ENCODE data around the gene OR10H4. TPM values are rescaled to one million over a fixed set of nuclear protein-coding genes. Genes with fewer than 3 reads are reported as not detected.
A peak's percentile ranks its signal among the peaks of the same experiment; 100 is the strongest.
"Not testable (repeated sequence)": the region's sequence is repeated elsewhere in the genome, so short reads cannot be mapped to it uniquely, and the experiment has no call there.

OR10H4 gene, protein sequence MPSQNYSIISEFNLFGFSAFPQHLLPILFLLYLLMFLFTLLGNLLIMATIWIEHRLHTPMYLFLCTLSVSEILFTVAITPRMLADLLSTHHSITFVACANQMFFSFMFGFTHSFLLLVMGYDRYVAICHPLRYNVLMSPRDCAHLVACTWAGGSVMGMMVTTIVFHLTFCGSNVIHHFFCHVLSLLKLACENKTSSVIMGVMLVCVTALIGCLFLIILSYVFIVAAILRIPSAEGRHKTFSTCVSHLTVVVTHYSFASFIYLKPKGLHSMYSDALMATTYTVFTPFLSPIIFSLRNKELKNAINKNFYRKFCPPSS
- total RNA-seq (not detected), polyA plus RNA-seq (not detected), total RNA-seq (not detected)

DNA sequence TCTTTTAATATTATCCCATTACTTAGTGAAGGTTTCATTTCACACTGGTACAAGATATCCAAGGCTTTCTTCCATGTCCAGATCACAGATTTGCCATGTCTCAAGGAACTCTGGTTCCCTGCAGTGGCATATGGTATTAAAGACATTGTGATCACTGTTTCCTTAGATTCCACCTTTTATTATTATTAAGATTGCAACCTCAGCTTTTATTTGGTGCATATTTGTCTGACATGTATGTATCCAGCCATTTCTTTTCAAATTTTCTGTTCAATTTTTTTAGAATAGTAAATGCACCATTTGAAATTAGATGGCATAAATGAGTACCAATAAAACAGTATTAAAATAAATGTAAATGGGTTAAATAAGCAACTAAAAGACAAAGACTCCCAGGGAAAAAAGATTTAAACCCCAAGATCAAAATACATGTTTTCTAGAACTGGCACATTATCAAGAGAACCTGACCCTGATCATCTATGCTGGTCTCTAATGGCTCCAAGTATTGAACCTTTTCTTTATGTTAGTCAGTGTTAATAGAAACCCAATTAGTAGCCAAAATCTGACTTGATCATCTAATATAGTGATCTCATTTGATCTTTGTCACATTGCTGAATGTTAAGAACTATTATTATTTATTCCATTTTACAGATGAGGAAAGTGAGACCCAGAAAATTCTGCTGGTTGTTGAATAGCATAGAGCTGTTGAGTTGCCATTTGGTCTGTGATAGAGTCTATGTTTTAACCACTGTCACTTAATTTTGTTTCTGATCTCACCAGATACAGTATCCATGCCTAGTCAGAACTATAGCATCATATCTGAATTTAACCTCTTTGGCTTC, at the start of gene OR10H4:
Gene OR10H4 (plus strand): TSS at position 786 of the 836 bp plus-strand sequence. CDS start 0 bp downstream, at position 786.
- no peak for DNase-seq
- Mint-ChIP-seq H3K36me3 (peaks cover 0 to 17% (median 7%) of the 10 kb centered on the region in 5 donors), H3K27me3 (peaks cover 22 to 70% (median 54%) of the 10 kb centered on the region in 5 donors), H3K27ac (no peak within 1 kb of the TSS), H3K4me3 (peak within 1 kb of the TSS in 1 of 10 donors; percentile 36), H3K9me3 (peaks cover 9 to 34% (median 16%) of the 10 kb centered on the region in 11 donors), H3K4me1 (no peaks in the 10 kb centered on the region)
- no peaks in the 10 kb centered on the region for H3K4me1 ChIP-seq (ENCODE audit: control insufficient read depth in 2 of 2, insufficient read depth in 2 of 2, low read length in 2 of 2)
- peaks cover 0 to 2% of the 10 kb centered on the region in 2 donors for H3K27me3 ChIP-seq (ENCODE audit: control insufficient read depth in 2 of 2, insufficient read depth in 2 of 2, low read length in 2 of 2)
- no peak within 1 kb of the TSS for H3K27ac ChIP-seq (ENCODE audit: low read depth, low read length)
- H3K36me3 ChIP-seq (ENCODE audit: control insufficient read depth in 2 of 3, insufficient read depth in 3 of 3, low read length in 3 of 3), result no peaks in the 10 kb centered on the region
- CTCF ChIA-PET, result no interaction called here
- H3K4me3 ChIP-seq (ENCODE audit: low read length), result no peak within 1 kb of the TSS
- POLR2A ChIA-PET, result no interaction called here
- no peak for ATAC-seq
- intact Hi-C loops (cut with micrococcal nuclease), result no loop called here
- peaks cover 0 to 9% (median 5%) of the 10 kb centered on the region in 3 experiments for H3K9me3 ChIP-seq (ENCODE audit: control insufficient read depth in 2 of 3, low read length in 3 of 3)

DNA sequence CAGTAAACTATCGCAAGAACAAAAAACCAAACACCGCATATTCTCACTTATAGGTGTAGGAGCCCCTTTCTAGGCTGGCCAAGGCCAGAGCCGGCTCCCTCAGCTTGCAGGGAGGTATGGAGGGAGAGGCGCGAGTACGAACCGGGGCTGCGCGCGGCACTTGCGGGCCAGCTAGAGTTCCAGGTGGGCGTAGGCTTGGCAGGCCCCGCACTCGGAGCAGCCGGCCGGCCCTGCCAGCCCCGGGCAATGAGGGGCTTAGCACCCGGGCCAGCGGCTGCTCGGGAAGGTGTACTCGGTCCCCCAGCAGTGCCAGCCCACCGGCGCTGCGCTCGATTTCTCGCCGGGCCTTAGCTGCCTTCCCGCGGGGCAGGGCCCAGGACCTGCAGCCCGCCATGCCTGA, 49.2 kb upstream of the OR10H4 start:
- Mint-ChIP-seq H3K4me1 (peaks cover 0 to 15% (median 7%) of the 10 kb centered on the region in 7 donors), H3K27me3 (peaks cover 32 to 52% (median 47%) of the 10 kb centered on the region in 5 donors), H3K4me3 (peak overlapping the region in 5 of 10 donors; percentile 37 to 83 (median 68)), H3K9me3 (peaks cover 0 to 12% (median 1%) of the 10 kb centered on the region in 11 donors)
- H3K27ac Mint-ChIP-seq; DNase-seq; H3K4me1 ChIP-seq (ENCODE audit: control insufficient read depth in 2 of 2, insufficient read depth in 2 of 2, low read length in 2 of 2); intact Hi-C loops (cut with micrococcal nuclease); POLR2A ChIA-PET; H3K4me3 ChIP-seq (ENCODE audit: low read length); H3K27me3 ChIP-seq (ENCODE audit: control insufficient read depth in 2 of 2, insufficient read depth in 2 of 2, low read length in 2 of 2); H3K9me3 ChIP-seq (ENCODE audit: control insufficient read depth in 2 of 3, low read length in 3 of 3); H3K36me3 Mint-ChIP-seq; H3K36me3 ChIP-seq (ENCODE audit: control insufficient read depth in 2 of 3, insufficient read depth in 3 of 3, low read length in 3 of 3); ATAC-seq; H3K27ac ChIP-seq (ENCODE audit: low read depth, low read length); CTCF ChIA-PET: not testable (repeated sequence)

DNA sequence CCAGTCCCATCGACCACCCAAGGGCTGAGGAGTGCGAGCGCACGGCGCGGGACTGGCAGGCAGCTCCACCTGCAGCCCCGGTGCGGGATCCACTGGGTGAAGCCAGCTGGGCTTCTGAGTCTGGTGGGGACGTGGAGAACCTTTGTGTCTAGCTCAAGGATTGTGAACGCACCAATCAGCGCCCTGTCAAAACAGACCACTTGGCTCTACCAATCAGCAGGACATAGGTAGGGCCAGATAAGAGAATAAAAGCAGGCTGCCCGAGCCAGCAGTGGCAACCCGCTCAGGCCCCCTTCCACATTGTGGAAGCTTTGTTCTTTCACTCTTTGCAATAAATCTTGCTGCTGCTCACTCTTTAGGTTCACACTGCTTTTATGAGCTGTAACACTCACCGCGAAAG, 48.8 kb upstream of the OR10H4 start:
- peaks cover 36 to 54% (median 51%) of the 10 kb centered on the region in 5 donors for H3K27me3 Mint-ChIP-seq
- POLR2A ChIA-PET, ATAC-seq: not testable (repeated sequence)

DNA sequence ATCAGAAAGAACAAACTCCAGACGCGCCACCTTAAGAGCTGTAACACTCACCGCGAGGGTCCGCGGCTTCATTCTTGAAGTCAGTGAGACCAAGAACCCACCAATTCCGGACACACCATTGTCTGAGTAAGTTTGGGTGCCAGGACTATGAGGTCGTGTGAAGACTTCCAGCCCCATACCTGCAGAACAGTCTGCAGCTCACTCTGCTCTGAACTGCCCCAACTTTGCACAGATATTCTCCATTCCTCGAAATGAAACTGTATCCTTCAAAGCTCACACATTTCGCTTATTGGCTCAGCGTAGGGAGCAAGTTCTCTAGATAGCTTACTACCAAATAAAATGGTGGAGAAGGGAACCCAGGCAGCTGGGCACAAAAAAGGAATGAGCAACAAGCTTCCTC, 48.3 kb upstream of the OR10H4 start:
- Histone ChIP-seq H3K4me3 (ENCODE audit: low read length) (no peak overlapping the region), H3K36me3 (ENCODE audit: control insufficient read depth in 2 of 3, insufficient read depth in 3 of 3, low read length in 3 of 3) (no peaks in the 10 kb centered on the region), H3K27ac (ENCODE audit: low read depth, low read length) (no peak overlapping the region), H3K4me1 (ENCODE audit: control insufficient read depth in 2 of 2, insufficient read depth in 2 of 2, low read length in 2 of 2) (no peaks in the 10 kb centered on the region), H3K9me3 (ENCODE audit: control insufficient read depth in 2 of 3, low read length in 3 of 3) (no peaks in the 10 kb centered on the region), H3K27me3 (ENCODE audit: control insufficient read depth in 2 of 2, insufficient read depth in 2 of 2, low read length in 2 of 2) (no peaks in the 10 kb centered on the region)
- ChIA-PET POLR2A (no interaction called here), CTCF (no interaction called here)
- Mint-ChIP-seq H3K4me3 (peak overlapping the region in 8 of 10 donors; percentile 71 to 92 (median 84)), H3K9me3 (peaks cover 0 to 20% (median 4%) of the 10 kb centered on the region in 11 donors), H3K4me1 (peaks cover 0 to 15% (median 7%) of the 10 kb centered on the region in 7 donors), H3K27ac (peak overlapping the region in 1 of 9 donors; percentile 27), H3K27me3 (peaks cover 40 to 56% (median 51%) of the 10 kb centered on the region in 5 donors), H3K36me3 (peaks cover 0 to 5% (median 0%) of the 10 kb centered on the region in 5 donors)
- intact Hi-C loops (cut with micrococcal nuclease), result no loop called here
- DNase-seq (no peak), ATAC-seq (peak; percentile 18)

More for the DNA sequence above, 48.8 kb upstream of the OR10H4 start:
- H3K9me3 ChIP-seq (ENCODE audit: control insufficient read depth in 2 of 3, low read length in 3 of 3); H3K4me1 ChIP-seq (ENCODE audit: control insufficient read depth in 2 of 2, insufficient read depth in 2 of 2, low read length in 2 of 2); DNase-seq; intact Hi-C loops (cut with micrococcal nuclease); CTCF ChIA-PET; H3K27ac ChIP-seq (ENCODE audit: low read depth, low read length); H3K36me3 ChIP-seq (ENCODE audit: control insufficient read depth in 2 of 3, insufficient read depth in 3 of 3, low read length in 3 of 3); H3K4me3 ChIP-seq (ENCODE audit: low read length); H3K27me3 ChIP-seq (ENCODE audit: control insufficient read depth in 2 of 2, insufficient read depth in 2 of 2, low read length in 2 of 2); H3K36me3 Mint-ChIP-seq: not testable (repeated sequence)
- Mint-ChIP-seq H3K4me1 (peaks cover 0 to 15% (median 7%) of the 10 kb centered on the region in 7 donors), H3K4me3 (peak overlapping the region in 8 of 10 donors; percentile 71 to 92 (median 84)), H3K27ac (peak overlapping the region in 1 of 9 donors; percentile 27), H3K9me3 (peaks cover 0 to 17% (median 4%) of the 10 kb centered on the region in 11 donors)

DNA sequence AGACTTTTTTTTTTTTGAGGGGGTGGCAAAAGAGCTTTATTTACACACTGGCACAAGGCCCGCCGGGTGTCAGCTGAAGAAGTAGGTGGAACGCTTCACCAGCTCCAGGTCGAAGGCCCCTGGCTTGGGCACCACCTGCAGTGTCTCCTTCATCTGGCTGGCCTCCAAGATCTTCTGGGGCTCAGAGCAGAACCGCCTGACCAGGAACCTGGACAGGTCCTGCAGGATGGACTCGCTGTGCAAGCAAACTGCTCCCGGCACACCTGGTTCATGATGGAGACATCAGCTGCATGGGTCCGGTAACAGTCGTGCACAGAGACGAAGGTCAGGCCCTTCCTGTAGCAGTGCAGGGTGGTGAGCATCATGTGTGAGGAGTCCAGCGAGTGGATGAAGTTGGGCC, 46.6 kb upstream of the OR10H4 start:
- DNase-seq, result no peak
- Mint-ChIP-seq H3K4me1 (peaks cover 0 to 12% (median 6%) of the 10 kb centered on the region in 7 donors), H3K4me3 (no peak overlapping the region), H3K27ac (no peak overlapping the region), H3K9me3 (peaks cover 0 to 28% (median 6%) of the 10 kb centered on the region in 11 donors), H3K27me3 (peaks cover 34 to 60% (median 53%) of the 10 kb centered on the region in 5 donors), H3K36me3 (peaks cover 0 to 5% (median 0%) of the 10 kb centered on the region in 5 donors)
- Histone ChIP-seq H3K36me3 (ENCODE audit: control insufficient read depth in 2 of 3, insufficient read depth in 3 of 3, low read length in 3 of 3) (no peaks in the 10 kb centered on the region), H3K4me3 (ENCODE audit: low read length) (no peak overlapping the region), H3K9me3 (ENCODE audit: control insufficient read depth in 2 of 3, low read length in 3 of 3) (no peaks in the 10 kb centered on the region), H3K4me1 (ENCODE audit: control insufficient read depth in 2 of 2, insufficient read depth in 2 of 2, low read length in 2 of 2) (no peaks in the 10 kb centered on the region), H3K27me3 (ENCODE audit: control insufficient read depth in 2 of 2, insufficient read depth in 2 of 2, low read length in 2 of 2) (no peaks in the 10 kb centered on the region), H3K27ac (ENCODE audit: low read depth, low read length) (no peak overlapping the region)
- ChIA-PET CTCF (no interaction called here), POLR2A (interaction anchor here (0.6 kb wide), 1 partner anchor 744 kb away, joined by 3 read pairs; no protein-coding TSS in a partner anchor)
- intact Hi-C loops (cut with micrococcal nuclease), result no loop called here
- ATAC-seq, result no peak

DNA sequence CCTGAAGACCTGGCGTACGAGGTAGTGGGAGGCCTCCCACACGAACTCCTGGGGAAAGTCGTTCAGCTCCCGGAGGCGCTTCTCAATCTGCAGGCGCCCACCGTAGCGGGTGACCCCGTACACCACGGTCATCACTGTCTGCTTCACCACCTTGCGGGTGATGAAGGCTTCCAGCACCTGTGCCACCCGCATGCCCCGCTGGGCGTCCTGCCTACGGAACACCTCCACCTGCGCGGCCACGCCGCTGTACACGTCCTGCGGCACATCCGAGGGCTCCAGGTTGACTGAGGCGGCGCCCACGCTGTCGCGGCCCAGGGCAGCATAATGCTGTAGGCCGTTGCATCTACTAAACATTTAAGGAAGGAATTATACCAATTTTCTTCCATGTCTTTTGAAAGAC, 45.9 kb upstream of the OR10H4 start:
- CTCF ChIA-PET; POLR2A ChIA-PET; intact Hi-C loops (cut with micrococcal nuclease); H3K9me3 ChIP-seq (ENCODE audit: control insufficient read depth in 2 of 3, low read length in 3 of 3); ATAC-seq; DNase-seq; H3K4me3 ChIP-seq (ENCODE audit: low read length); H3K36me3 Mint-ChIP-seq; H3K4me3 Mint-ChIP-seq; H3K27ac Mint-ChIP-seq; H3K27me3 ChIP-seq (ENCODE audit: control insufficient read depth in 2 of 2, insufficient read depth in 2 of 2, low read length in 2 of 2); H3K27ac ChIP-seq (ENCODE audit: low read depth, low read length); H3K4me1 ChIP-seq (ENCODE audit: control insufficient read depth in 2 of 2, insufficient read depth in 2 of 2, low read length in 2 of 2); H3K36me3 ChIP-seq (ENCODE audit: control insufficient read depth in 2 of 3, insufficient read depth in 3 of 3, low read length in 3 of 3): not testable (repeated sequence)
- Mint-ChIP-seq H3K9me3 (peaks cover 0 to 32% (median 9%) of the 10 kb centered on the region in 11 donors), H3K4me1 (peaks cover 0 to 12% (median 6%) of the 10 kb centered on the region in 7 donors), H3K27me3 (peaks cover 33 to 64% (median 56%) of the 10 kb centered on the region in 5 donors)
